ENCODE data around the gene TXN. TPM values are rescaled to one million over a fixed set of nuclear protein-coding genes. Genes with fewer than 3 reads are reported as not detected.
"Not testable (repeated sequence)": the region's sequence is repeated elsewhere in the genome, so short reads cannot be mapped to it uniquely, and the experiment has no call there.

Gene TXN
- total and polyA plus RNA-seq, 7 experiments from 2014 or later = 22.2 to 276 (median 53.0) TPM

DNA sequence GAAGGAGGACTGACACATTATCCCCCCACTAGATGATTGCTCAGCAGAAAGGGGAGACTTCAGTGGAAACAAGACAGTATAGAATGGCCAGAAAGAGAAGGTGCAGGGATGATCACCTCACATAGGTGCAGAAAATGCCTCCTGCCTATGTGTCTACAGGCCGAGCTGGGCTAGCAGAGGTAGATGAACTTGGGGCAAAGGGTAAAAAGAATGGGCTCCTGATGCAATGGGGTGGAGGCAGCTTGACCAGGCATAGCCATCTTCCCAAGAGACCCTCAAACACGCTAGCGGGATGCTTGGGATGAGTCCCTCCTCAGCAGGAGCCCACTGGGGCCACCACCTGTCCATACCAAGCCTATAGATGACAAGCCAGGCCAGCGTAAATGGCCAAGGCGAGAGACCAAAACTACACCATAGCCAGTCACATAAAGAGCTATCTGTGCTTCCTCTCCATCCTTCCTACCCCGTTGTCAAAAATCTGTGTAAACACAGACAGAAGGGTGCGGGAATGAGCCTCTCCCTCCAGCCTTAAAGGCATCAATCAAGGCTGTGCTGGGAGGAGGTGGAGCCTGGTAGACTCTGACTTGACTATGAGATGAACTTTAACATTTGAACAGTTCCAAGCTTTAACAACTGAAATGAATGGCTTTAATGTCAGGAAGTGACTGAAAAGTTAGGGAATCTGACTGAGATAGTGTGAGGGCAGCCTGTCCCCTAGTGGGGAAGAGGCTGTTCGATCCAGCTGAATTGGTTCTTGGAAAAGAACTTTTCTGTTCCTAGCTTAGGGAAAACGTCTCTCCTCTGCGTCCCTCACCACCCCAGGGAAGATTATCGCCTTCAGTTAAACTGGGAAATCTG lies 58.7 kb downstream of the TXN start:
- no peak overlapping the region for H3K4me3 ChIP-seq (ENCODE audit: low read length)
- no peaks in the 10 kb centered on the region for H3K9me3 Mint-ChIP-seq
- no peaks in the 10 kb centered on the region for H3K4me1 ChIP-seq (ENCODE audit: control insufficient read depth in 2 of 2, insufficient read depth in 2 of 2, low read length in 2 of 2)
- ATAC-seq = no peak
- H3K27ac ChIP-seq (ENCODE audit: low read depth, low read length) = no peak overlapping the region
- H3K9me3 ChIP-seq (ENCODE audit: control insufficient read depth in 2 of 3, low read length in 3 of 3) = no peaks in the 10 kb centered on the region
- peaks cover 0 to 10% (median 0%) of the 10 kb centered on the region in 7 donors for H3K4me1 Mint-ChIP-seq
- H3K36me3 Mint-ChIP-seq = no peaks in the 10 kb centered on the region
- H3K27me3 ChIP-seq (ENCODE audit: control insufficient read depth in 2 of 2, insufficient read depth in 2 of 2, low read length in 2 of 2) = no peaks in the 10 kb centered on the region
- no peak overlapping the region for H3K4me3 Mint-ChIP-seq
- no peak overlapping the region for H3K27ac Mint-ChIP-seq
- intact Hi-C loops (cut with micrococcal nuclease) = no loop called here
- CTCF ChIA-PET = interaction anchor here (1.3 kb wide), 1 partner anchor 12 kb away, joined by 4 read pairs; no protein-coding TSS in a partner anchor
- POLR2A ChIA-PET = no interaction called here
- no peaks in the 10 kb centered on the region for H3K36me3 ChIP-seq (ENCODE audit: control insufficient read depth in 2 of 3, insufficient read depth in 3 of 3, low read length in 3 of 3)
- no peak for DNase-seq
- H3K27me3 Mint-ChIP-seq = peaks cover 0 to 7% (median 3%) of the 10 kb centered on the region in 5 donors

DNA sequence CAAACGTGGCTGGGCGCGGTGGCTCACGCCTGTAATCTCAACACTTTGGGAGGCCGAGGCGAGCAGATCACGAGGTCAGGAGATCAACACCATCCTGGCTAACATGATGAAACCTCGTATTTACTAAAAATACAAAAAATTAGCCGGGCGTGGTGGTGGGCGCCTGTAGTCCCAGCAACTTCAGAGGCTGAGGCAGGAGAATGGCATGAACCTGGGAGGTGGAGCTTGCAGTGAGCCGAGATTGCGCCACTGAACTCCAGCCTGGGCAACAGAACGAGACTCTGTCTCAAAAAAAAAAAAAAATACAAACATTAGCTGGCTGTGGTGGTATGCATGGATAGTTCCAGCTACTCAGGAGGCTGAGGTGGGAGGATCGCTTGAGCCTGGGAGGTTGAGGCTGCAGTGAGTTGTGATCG lies 60.2 kb downstream of the TXN start:
- H3K27ac Mint-ChIP-seq; POLR2A ChIA-PET; H3K9me3 ChIP-seq (ENCODE audit: control insufficient read depth in 2 of 3, low read length in 3 of 3); H3K36me3 ChIP-seq (ENCODE audit: control insufficient read depth in 2 of 3, insufficient read depth in 3 of 3, low read length in 3 of 3); H3K27ac ChIP-seq (ENCODE audit: low read depth, low read length); ATAC-seq; H3K27me3 Mint-ChIP-seq; H3K4me3 Mint-ChIP-seq; H3K4me3 ChIP-seq (ENCODE audit: low read length); H3K4me1 ChIP-seq (ENCODE audit: control insufficient read depth in 2 of 2, insufficient read depth in 2 of 2, low read length in 2 of 2); DNase-seq; H3K27me3 ChIP-seq (ENCODE audit: control insufficient read depth in 2 of 2, insufficient read depth in 2 of 2, low read length in 2 of 2); intact Hi-C loops (cut with micrococcal nuclease); H3K36me3 Mint-ChIP-seq; H3K9me3 Mint-ChIP-seq: not testable (repeated sequence)
- peaks cover 0 to 12% (median 0%) of the 10 kb centered on the region in 7 donors for H3K4me1 Mint-ChIP-seq
- CTCF ChIA-PET = interaction anchor here (0.7 kb wide), 1 partner anchor 53 kb away, joined by 3 read pairs; no protein-coding TSS in a partner anchor

Other genes with a start within 250 kb of the TXN start
- not detected for gene C9orf152, start 48.3 kb downstream of the TXN start, total RNA-seq
- gene C9orf152, start 48.3 kb downstream of the TXN start, polyA plus RNA-seq = not detected
- not detected for gene TXNDC8, start 81.4 kb upstream of the TXN start, total RNA-seq
- not detected for gene TXNDC8, start 81.4 kb upstream of the TXN start, polyA plus RNA-seq